ENCODE data around the gene CCDC12.

GRCh38 chr3:47012342-47013230 is 36.0 kb upstream of the CCDC12 start:
- no peak for TF ChIP-seq CTCF (IDR thresholded peaks at IDR 0.05)
- TF ChIP-seq EZH2 (IDR thresholded peaks at IDR 0.05): no peak
- TF ChIP-seq EZH2phosphoT487 (IDR thresholded peaks at IDR 0.05): no peak
